Measurements from ENCODE around the gene CAMTA1.
"Not testable (repeated sequence)": the region's sequence is repeated elsewhere in the genome, so short reads cannot be mapped to it uniquely, and the experiment has no call there.

CAMTA1 gene

DNA sequence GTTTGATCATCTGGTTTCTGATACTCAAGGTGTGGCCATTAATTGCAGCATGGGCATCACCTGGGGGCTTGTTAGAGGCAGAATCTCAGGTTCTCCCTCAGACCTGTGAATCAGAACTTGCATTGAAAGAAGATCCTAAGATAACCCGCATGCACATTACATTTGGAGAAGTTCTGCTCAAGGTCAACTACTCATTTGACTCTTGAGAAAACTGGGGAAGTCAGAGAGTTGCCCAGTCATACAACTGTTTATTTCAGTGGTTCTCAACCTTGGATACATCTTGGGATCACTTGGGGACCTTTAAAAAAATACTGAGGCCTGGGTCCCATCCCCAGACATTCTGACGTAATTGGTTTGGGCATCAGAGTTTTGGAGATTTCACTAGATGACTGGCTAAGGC is 30.5 kb downstream of the CAMTA1 start:
- no peak for DNase-seq

DNA sequence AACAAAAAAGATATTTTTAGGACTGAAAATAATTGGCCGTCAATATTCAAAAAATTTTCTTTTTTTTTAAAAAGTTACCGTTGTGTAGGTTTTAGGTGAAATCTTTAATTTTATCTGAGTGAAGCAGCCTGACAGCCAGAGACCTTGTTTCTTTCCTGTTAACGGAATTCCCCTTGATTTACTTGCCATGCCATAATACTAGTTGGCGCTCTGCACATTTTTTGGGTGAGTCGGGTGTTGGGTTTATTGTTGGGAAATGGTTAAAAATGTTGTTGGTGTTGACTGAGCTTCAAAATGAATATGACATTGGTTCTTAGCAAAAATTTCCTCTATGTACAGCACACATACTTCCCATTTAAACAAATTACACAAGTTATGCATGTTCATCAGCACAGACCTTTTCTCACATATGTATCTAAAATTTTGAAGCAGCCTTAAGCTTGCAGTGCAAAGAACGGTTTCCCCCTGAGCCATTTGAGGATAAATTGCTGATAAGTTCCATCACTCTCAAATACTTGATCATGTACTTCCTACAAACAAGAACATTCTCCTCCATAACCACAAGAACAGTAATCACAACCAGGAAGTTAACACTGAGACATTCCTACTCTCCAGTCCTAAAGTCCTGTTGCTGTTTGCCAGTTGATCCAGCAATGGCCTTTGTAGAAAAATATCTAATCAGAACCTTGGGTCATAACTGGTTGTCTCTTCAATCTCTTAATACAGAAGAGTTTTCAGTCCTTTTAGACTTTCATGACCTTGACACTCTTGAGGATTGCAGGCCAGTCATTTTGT is 34.2 kb downstream of the CAMTA1 start:
- DNase-seq: no peak

DNA sequence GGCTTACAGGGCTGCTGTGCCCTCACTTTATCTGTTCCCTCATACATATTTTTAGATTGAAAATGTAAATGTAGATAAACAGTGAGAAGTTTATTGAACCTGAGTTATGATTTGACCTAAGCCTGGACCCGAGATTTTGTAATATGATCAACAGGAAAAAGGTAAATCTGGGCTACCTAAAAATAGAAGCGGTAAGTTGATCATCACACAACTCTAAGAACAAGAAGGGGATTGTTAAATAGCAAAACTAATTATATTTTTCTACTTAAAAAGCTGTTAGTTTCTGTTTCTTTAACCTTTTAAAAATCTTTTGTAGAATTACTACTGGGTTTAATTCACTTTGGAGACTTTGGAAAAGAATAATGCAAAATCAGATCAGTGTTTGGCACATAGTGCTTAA is 35.6 kb downstream of the CAMTA1 start:
- DNase-seq: no peak

- DNase-seq: no peak
These were observed 37.5 kb downstream of the CAMTA1 start for GRCh38 chr1:6822530-6823359.

DNA sequence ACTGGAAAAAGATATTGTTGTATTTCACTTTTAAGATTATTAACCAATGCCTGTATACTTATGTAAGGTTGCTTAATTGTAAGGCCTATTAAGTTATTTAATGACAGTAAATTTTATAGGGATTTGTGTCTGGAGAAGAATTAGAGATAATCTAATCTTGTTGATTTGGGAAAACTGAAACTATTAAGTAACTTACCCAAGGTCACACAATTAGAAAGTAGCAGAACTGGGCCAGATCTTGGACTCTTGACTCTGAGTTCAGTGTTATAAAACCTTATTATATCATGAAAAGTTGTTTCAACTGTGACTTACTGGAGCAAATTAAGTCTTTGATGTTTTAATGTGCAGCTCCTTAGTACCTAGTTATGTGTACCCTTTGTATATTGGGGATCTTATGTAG is 38.5 kb downstream of the CAMTA1 start:
- DNase-seq: no peak

- DNase-seq: no peak
These were observed 39.6 kb downstream of the CAMTA1 start for GRCh38 chr1:6824665-6825368.

DNA sequence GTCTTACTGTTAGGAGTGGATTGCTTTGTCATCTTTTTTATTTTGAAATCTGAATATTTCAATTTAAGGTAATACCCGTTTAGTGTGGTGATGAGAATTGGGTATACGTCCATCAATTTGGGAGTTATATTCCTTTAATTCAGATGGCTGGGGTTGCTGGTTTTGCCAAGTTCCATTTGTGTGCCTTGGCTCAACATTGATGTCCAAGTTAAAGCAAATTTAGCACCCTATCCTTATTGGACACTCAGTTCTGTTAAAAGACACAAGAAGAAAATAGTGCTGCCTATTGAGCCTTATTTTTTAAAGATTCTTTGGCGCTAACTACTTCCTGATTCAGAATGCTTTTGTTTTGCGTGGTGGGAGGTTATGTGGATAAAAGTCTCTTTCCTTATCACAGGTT is 40.6 kb downstream of the CAMTA1 start:
- no peak for DNase-seq

- no peak for DNase-seq
These were observed 41.8 kb downstream of the CAMTA1 start for GRCh38 chr1:6827079-6827478.

DNA sequence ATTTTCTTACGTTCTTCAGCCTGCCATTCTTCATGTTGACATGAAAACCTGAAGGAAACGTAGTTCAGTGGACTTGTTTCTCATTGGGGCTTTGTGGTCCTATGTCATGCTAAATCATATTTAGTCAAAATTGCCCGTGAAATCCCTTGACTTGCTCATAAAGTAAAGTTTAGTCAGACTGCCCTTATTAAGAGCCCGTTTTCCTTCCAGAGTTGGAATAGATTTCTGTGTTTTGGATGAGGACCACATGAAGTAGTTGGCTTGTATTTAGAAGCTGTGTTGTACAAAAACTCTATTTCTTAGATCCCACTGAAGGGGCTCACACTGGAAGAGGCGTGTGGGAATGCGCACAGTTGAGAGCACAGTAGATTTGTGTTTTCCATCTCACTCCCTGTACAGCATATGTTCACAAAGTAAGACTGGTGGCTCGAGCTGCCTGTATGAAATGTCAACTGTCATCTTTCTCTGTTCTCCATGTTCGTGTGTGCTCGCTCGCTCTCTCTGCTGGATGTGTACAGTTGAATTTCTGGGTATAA is 42.4 kb downstream of the CAMTA1 start:
- no peak for DNase-seq

DNA sequence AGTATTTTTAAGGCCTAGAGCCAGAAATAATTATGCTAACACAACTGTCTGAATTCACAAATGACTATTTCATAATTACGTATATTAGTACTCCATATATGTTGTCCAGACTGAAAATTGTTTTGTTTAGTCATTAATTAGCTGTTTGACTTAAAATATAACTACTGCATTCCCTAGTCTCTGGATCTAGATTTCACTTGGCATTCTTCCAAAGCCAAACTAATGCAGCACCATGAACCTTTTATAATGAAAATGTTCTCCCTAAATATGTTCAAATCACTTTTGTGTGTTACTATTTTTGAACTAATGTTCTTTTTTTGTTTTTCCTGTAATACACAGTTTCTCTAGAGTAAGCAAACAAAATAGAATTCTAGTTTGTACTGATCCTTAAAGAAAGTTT is 46.1 kb downstream of the CAMTA1 start:
- DNase-seq: no peak

DNA sequence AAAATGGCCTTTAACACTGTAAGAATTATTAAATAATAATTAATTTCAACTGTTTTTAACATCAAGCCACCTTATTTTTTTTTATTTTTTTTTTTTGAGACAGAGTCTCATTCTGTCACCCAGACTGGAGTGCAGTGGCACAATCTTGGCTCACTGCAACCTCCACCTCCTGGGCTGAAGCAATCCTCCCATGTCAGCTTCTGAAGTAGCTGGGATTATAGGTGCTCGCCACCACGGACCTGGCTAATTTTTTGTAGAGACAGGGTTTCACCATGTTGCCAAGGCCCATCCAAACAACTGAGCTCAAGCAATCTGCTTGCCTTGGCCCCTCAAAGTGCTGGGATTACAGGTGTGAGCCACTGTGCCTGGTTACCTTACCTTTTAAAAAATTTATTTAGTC is 46.8 kb downstream of the CAMTA1 start:
- DNase-seq: not testable (repeated sequence)

- no peak for DNase-seq
These were observed 47.4 kb downstream of the CAMTA1 start for GRCh38 chr1:6832531-6833188.

DNA sequence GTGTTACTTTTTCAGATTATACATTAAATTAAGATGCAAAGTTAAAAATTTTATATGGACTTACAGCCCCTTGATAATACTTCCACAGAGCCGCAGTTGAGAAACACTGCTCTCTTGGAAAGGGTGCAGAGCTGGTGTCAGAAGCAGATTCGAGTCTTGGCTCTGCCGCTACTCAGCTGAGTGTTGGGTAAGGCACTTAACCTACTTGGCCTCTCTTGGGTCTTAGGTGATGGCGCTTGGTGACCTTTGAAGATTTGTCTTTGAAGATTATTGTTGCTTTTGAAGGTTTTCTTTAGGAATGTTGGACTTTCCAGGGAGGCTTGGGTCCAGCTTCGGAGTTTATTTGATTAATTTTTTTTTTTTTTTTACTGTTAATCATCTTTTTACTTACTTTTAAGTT is 48.5 kb downstream of the CAMTA1 start:
- DNase-seq: no peak

- DNase-seq: no peak
These were observed 49.1 kb downstream of the CAMTA1 start for GRCh38 chr1:6834366-6834765.

DNA sequence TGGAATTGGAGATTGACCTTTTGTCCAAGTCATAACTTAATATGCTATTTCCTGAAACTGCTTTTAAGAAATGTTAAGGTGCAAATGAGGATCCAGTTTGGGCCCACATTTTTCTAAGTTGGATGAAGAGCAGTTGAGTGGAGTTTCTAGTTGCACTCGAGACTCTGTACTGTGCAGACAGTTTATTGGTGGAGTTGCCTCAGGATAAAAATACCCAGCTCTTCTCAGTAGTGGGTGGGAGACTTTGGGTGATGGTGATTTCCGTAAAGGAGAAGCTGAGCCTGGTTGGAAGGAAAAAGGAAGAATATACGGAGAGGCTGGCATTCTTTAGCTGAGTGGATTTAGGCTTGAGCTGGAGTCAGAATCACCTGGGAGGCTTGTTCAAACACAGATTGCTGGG is 49.9 kb downstream of the CAMTA1 start:
- no peak for DNase-seq

DNA sequence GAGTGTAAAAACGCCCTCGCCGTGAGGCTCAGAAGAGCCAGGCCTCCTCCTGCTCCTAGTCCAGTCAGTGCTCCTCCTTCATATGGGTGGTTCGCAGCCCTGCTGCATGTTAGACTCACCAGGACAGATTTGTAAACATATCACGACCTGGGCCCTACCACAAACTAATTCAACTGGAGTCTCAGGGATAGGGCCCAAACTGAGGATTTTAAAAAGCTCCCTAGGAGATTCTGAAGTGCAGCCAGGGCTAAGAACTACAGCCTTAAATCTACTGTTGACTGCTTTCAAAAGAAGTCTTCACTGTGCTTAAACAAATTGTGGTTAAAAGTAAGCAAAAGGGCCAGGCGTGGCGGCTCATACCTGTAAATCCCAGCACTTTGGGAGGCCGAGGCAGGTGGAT is 57.0 kb downstream of the CAMTA1 start:
- DNase-seq: no peak

- not testable (repeated sequence) for DNase-seq
These were observed 60.5 kb downstream of the CAMTA1 start for GRCh38 chr1:6845786-6846185.

DNA sequence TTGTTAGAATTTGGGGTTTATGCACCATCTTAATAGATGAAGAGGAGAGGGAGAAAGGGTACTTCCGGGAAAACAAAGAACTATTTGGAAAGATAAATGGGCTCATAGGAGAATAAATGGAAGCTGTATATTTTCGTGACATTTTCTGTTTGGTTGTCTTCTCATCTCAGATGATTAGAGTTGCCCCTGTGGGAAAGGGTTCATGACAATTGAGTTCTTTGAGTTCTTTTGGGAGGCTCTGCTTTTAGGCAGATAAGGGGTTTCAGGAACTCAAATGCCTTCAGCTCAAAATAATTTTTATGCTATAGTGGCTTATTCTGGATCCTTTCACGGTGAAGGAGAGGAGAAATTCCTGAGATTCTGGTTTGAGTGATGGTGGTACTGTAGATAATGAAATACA is 63.6 kb downstream of the CAMTA1 start:
- DNase-seq: no peak

GRCh38 chr1:6850537-6850936 is 65.3 kb downstream of the CAMTA1 start:
- DNase-seq: no peak

GRCh38 chr1:6852136-6852890 is 67.1 kb downstream of the CAMTA1 start:
- no peak for DNase-seq

DNA sequence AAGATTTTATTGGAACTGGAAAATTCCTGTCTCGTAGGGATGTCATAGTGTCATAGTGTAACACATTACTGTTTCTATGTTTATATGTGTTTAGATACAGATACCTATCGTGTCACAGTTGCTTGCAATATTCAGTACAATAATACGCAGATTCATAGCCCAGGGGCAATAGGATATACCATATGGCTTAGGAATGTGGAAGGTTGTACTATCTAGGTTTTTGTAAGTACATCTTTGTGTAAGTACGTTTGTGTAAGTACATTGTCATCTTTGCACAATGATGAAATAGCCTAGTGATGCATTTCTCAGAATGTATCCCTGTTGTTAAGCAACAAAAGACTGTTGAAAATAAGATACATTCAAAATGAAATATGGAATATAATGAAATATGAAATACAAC is 68.9 kb downstream of the CAMTA1 start:
- no peak for DNase-seq

GRCh38 chr1:6857831-6858230 is 72.6 kb downstream of the CAMTA1 start:
- DNase-seq: no peak

Data from NCI-H1048 (cell line).